Ectodermal cell (in vitro differentiated cells): Measurements from ENCODE around the gene RAPGEF3.

Source experiments
- H3K27ac ChIP-seq: 2 replicates; pipeline ENCODE4 v1.7.0; 2013; ENCODE audit warnings: mild to moderate bottlenecking, low read depth, low read length; ENCODE audit not compliant: insufficient read depth, poor library complexity, severe bottlenecking
- H3K27me3 ChIP-seq: 2 replicates; pipeline ENCODE4 v1.7.0; 2013; ENCODE audit warnings: mild to moderate bottlenecking, low read length; ENCODE audit not compliant: insufficient read depth, control insufficient read depth, poor library complexity, severe bottlenecking
- H3K36me3 ChIP-seq: one replicate; pipeline ENCODE4 v1.7.0; 2013; ENCODE audit warnings: low read length; ENCODE audit not compliant: control insufficient read depth, insufficient read depth
- H3K4me1 ChIP-seq: one replicate; pipeline ENCODE4 v1.7.0; 2013; ENCODE audit warnings: low read length; ENCODE audit not compliant: control insufficient read depth, insufficient read depth
- H3K4me3 ChIP-seq: 2 replicates; pipeline ENCODE4 v1.7.0; 2013; ENCODE audit warnings: low read depth, low read length, control low read depth; ENCODE audit not compliant: insufficient read depth
- H3K9me3 ChIP-seq: 2 replicates; pipeline ENCODE4 v1.7.0; 2013; ENCODE audit warnings: mild to moderate bottlenecking, low read length, moderate library complexity; ENCODE audit not compliant: control insufficient read depth
- WGBS, 2 experiments: methylation state at CpG; one replicate each; pipeline ENCODE4 v1.1.7; 2013; ENCODE audit warnings: missing lambda C conversion rate in 2 of 2; 5-methylcytosine and 5-hydroxymethylcytosine counted together

Gene RAPGEF3

GRCh38 chr12:47733142-47733541, 25.5 kb downstream of the RAPGEF3 start:
- H3K4me3 ChIP-seq = no peak overlapping the region

DNA sequence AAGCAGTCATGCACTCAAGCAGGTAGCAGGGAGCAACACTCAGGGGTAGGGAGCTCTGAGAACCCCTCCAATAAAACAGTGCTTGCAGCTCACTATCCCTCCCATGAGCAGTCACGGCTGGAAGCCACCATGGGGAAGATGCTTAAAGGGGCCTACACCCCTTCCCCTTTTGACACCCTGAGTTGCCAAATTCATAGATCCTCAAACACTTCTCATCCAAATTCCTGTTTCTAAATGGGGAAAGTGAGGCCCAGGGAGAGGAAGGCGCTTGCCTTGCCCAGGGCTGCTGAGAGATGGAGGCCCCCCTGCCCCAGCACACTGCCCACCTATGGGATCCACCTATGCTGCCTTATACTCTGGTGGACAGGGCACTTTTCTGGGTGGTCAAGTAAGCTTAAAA, 26.2 kb downstream of the RAPGEF3 start:
- 90 to 93% methylated on average over 2 of the region's 2 CpGs for WGBS, 2 experiments
- no peaks in the 10 kb centered on the region for H3K9me3 ChIP-seq
- peaks cover 10% of the 10 kb centered on the region for H3K4me1 ChIP-seq
- no peaks in the 10 kb centered on the region for H3K27me3 ChIP-seq
- no peak overlapping the region for H3K4me3 ChIP-seq
- no peak overlapping the region for H3K27ac ChIP-seq
- H3K36me3 ChIP-seq = no peaks in the 10 kb centered on the region

More at GRCh38 chr12:47733142-47733541, 25.5 kb downstream of the RAPGEF3 start:
- Histone ChIP-seq H3K4me1 (peaks cover 10% of the 10 kb centered on the region), H3K36me3 (no peaks in the 10 kb centered on the region), H3K9me3 (no peaks in the 10 kb centered on the region), H3K27ac (no peak overlapping the region), H3K27me3 (no peaks in the 10 kb centered on the region)
- 91 to 94% methylated on average over 4 of the region's 4 CpGs for WGBS, 2 experiments

- Histone ChIP-seq H3K27ac (no peak overlapping the region), H3K27me3 (no peaks in the 10 kb centered on the region), H3K9me3 (no peaks in the 10 kb centered on the region), H3K36me3 (no peaks in the 10 kb centered on the region), H3K4me1 (peaks cover 10% of the 10 kb centered on the region), H3K4me3 (no peak overlapping the region)
- WGBS, 2 experiments = 87 to 89% methylated on average over 5 of the region's 5 CpGs
These were observed 27.0 kb downstream of the RAPGEF3 start for GRCh38 chr12:47731723-47732122.

DNA sequence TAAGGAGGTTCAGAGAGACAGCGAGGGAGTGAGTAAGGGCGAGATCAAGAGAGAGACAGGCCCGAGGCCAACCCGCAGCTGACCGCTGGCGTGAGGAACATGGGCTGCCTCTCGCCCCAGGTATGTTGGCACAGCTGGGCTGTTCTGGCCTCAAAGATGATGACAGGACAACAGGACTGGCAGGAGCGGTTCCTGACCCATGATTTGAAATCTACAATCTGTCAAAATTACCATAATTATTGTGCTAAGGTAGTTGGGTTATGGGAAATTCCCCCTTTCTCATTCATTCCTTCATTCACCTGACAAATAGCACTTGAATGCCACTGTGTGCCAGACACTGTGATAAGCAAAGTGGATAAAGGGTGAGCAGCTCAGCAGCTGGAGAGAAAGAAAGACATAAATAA, 28.3 kb downstream of the RAPGEF3 start:
- Histone ChIP-seq H3K27ac (no peak overlapping the region), H3K4me3 (no peak overlapping the region), H3K36me3 (no peaks in the 10 kb centered on the region), H3K9me3 (no peaks in the 10 kb centered on the region), H3K4me1 (peaks cover 10% of the 10 kb centered on the region), H3K27me3 (no peaks in the 10 kb centered on the region)
- 93 to 95% methylated on average over 7 of the region's 8 CpGs for WGBS, 2 experiments

GRCh38 chr12:47729233-47729632, 29.4 kb downstream of the RAPGEF3 start:
- no peaks in the 10 kb centered on the region for H3K9me3 ChIP-seq
- H3K27me3 ChIP-seq = no peaks in the 10 kb centered on the region
- H3K36me3 ChIP-seq = no peaks in the 10 kb centered on the region
- 84 to 85% methylated on average over 3 of the region's 3 CpGs for WGBS, 2 experiments
- H3K4me3 ChIP-seq = no peak overlapping the region
- H3K4me1 ChIP-seq = no peaks in the 10 kb centered on the region
- no peak overlapping the region for H3K27ac ChIP-seq

DNA sequence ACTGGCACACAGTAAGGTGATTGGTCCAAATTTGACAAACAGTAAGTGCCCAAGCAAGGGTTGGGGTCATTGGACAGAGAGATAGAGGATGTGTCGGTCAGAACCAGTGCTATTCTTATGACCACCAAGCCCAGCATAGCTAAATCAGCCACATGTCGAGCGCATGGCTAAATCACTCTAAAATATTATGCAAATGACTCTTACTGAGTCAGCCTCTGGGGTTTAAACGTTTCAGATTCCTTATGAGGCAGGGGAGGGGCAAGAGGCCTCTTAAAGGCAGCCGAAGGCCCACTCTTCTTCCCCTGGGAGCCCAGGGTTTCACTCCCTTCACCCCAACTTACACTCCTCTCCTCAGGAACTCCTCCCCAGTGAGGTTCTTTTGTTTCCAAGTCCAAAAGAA, 32.8 kb downstream of the RAPGEF3 start:
- WGBS, 2 experiments = 64 to 76% methylated on average over 5 of the region's 5 CpGs
- no peak overlapping the region for H3K27ac ChIP-seq
- H3K4me3 ChIP-seq = no peak overlapping the region
- H3K36me3 ChIP-seq = no peaks in the 10 kb centered on the region
- H3K9me3 ChIP-seq = no peaks in the 10 kb centered on the region
- H3K4me1 ChIP-seq = no peaks in the 10 kb centered on the region
- no peaks in the 10 kb centered on the region for H3K27me3 ChIP-seq

- no peaks in the 10 kb centered on the region for H3K27me3 ChIP-seq
- WGBS, 2 experiments = 85 to 87% methylated on average over 8 of the region's 8 CpGs
- no peaks in the 10 kb centered on the region for H3K9me3 ChIP-seq
- H3K4me3 ChIP-seq = no peak within 1 kb of the TSS
- H3K36me3 ChIP-seq = no peaks in the 10 kb centered on the region
- no peak within 1 kb of the TSS for H3K27ac ChIP-seq
- no peaks in the 10 kb centered on the region for H3K4me1 ChIP-seq
These were observed 33.4 kb downstream of the RAPGEF3 start, which contains the start of gene ENDOU for GRCh38 chr12:47725091-47725772. Gene ENDOU (minus strand): TSS chr12:47725490. CDS start chr12:47725413, 77 bp downstream.

GRCh38 chr12:47722941-47723631, 35.6 kb downstream of the RAPGEF3 start:
- Histone ChIP-seq H3K4me3 (no peak overlapping the region), H3K9me3 (no peaks in the 10 kb centered on the region), H3K27ac (no peak overlapping the region), H3K36me3 (no peaks in the 10 kb centered on the region), H3K27me3 (no peaks in the 10 kb centered on the region), H3K4me1 (no peaks in the 10 kb centered on the region)
- WGBS, 2 experiments = 85 to 86% methylated on average over 5 of the region's 5 CpGs

- Histone ChIP-seq H3K36me3 (no peaks in the 10 kb centered on the region), H3K27ac (no peak overlapping the region), H3K4me3 (no peak overlapping the region), H3K9me3 (no peaks in the 10 kb centered on the region), H3K4me1 (peaks cover 7% of the 10 kb centered on the region), H3K27me3 (peaks cover 1% of the 10 kb centered on the region)
- whole genome bisulfite sequencing, 2 experiments = 86 to 89% methylated on average over 7 of the region's 7 CpGs
These were observed 36.4 kb downstream of the RAPGEF3 start for GRCh38 chr12:47722136-47722834.

DNA sequence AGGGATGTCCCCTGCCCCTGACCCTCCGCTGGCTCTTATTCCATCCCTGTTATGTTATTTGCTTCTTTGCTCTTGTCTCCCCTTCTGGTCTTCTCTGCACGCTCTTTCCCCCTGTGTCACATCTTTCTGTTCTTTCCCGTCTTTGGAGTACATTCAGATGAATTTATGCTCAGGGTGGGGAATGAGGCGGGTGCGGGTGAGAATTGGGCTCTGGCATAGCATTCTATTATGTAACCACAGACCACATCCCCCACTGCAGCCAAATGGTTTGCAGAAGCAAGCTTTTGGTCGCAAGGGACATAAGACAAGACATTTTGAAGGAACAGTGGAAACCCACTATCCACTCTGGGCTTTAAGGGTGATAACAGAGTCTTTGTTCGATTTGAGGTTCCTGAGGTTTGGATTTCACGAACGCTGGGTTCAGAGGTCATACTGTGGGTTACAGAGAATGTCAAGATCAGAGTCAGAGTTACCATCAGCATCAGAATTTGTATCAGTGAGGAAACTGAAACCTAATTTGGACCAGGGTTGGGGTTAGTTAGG, 37.2 kb downstream of the RAPGEF3 start:
- H3K36me3 ChIP-seq = no peaks in the 10 kb centered on the region
- peaks cover 9% of the 10 kb centered on the region for H3K27me3 ChIP-seq
- H3K4me1 ChIP-seq = peaks cover 8% of the 10 kb centered on the region
- H3K9me3 ChIP-seq = no peaks in the 10 kb centered on the region
- WGBS, 2 experiments = 93 to 96% methylated on average over 9 of the region's 9 CpGs
- H3K27ac ChIP-seq = no peak overlapping the region
- no peak overlapping the region for H3K4me3 ChIP-seq
